Dendritic cell treated with granulocyte-macrophage colony-stimulating factor and Interleukin-4, amounts not matched to agents 40 ng/mL and 50 ng/mL, for 4 days (primary cell): ENCODE measurements around the gene SLC51B.
A peak's percentile ranks its signal among the peaks of the same experiment; 100 is the strongest.

Source experiments
- H3K27ac Mint-ChIP-seq: one replicate; pipeline ENCODE4 v1.8.0; 2022; ENCODE audit warnings: mild to moderate bottlenecking, mixed read lengths
- H3K27me3 Mint-ChIP-seq: one replicate; pipeline ENCODE4 v1.8.0; 2022; ENCODE audit warnings: mild to moderate bottlenecking, mixed read lengths
- H3K36me3 Mint-ChIP-seq: one replicate; pipeline ENCODE4 v1.8.0; 2022; ENCODE audit warnings: low read depth, mixed read lengths
- H3K4me1 Mint-ChIP-seq: one replicate; pipeline ENCODE4 v1.8.0; 2022; ENCODE audit warnings: low read depth, mixed read lengths
- H3K4me3 Mint-ChIP-seq: one replicate; pipeline ENCODE4 v1.8.0; 2022; ENCODE audit warnings: mild to moderate bottlenecking, moderate library complexity, mixed read lengths
- H3K9me3 Mint-ChIP-seq: one replicate; pipeline ENCODE4 v1.8.0; 2022; ENCODE audit warnings: mixed read lengths
- intact Hi-C: fragments of 100-400 bp; cut with micrococcal nuclease; formaldehyde crosslinking; loops from one replicate; pipeline ENCODE4 v1.15.0; 2022

The SLC51B gene

DNA sequence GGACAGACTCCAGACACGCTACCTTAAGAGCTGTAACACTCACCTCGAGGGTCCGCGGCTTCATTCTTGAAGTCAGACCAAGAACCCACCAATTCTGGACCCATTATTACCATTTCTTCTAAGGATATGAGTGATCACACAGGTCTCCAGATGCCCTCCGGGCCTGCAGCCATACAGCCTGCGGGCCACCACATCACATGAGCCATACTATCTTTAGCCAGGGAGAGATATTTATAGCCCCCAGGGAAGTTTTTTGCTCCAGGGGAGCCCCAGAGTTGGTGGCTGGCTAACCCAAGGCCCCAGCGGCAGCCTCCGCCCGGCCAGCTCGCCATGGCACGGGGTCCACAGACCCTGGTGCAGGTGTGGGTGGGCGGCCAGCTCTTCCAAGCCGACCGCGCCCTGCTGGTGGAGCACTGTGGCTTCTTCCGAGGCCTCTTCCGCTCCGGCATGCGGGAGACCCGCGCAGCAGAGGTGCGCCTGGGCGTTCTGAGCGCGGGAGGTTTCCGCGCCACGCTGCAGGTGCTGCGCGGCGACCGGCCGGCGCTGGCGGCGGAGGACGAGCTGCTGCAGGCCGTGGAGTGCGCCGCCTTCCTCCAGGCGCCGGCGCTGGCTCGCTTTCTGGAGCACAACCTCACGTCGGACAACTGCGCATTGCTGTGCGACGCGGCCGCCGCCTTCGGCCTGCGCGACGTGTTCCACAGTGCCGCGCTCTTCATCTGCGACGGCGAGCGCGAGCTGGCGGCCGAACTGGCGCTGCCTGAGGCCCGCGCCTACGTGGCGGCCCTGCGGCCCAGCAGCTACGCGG lies 31.5 kb downstream of the SLC51B start, which contains the start of gene KBTBD13:
TSS of gene KBTBD13 (plus strand) at position 261 of the 805 bp plus-strand sequence. CDS start at position 331, 70 bp downstream.
- intact Hi-C loops, result no loop called here
- Mint-ChIP-seq H3K36me3 (no peaks in the 10 kb centered on the region), H3K4me3 (no peak within 1 kb of the TSS), H3K4me1 (peaks cover 15% of the 10 kb centered on the region), H3K9me3 (no peaks in the 10 kb centered on the region), H3K27ac (no peak within 1 kb of the TSS), H3K27me3 (peaks cover 42% of the 10 kb centered on the region)

DNA sequence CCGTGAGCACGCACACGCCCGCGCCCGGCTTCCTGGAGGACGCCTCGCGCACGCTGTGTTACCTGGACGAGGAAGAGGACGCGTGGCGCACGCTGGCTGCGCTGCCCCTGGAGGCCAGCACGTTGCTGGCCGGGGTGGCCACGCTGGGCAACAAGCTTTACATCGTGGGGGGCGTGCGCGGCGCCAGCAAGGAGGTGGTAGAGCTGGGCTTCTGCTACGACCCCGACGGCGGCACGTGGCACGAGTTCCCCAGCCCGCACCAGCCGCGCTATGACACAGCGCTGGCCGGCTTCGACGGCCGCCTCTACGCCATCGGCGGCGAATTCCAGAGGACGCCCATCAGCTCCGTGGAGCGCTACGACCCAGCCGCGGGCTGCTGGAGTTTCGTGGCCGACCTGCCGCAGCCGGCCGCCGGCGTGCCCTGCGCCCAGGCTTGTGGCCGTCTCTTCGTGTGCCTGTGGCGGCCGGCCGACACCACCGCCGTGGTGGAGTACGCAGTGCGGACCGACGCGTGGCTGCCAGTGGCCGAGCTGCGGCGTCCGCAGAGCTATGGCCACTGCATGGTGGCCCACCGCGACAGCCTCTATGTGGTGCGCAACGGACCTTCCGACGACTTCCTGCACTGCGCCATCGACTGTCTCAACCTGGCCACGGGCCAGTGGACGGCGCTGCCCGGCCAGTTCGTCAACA lies 32.2 kb downstream of the SLC51B start:
- intact Hi-C loops, result no loop called here

GRCh38 chr15:65077981-65078352 lies 32.8 kb downstream of the SLC51B start:
- H3K27me3 Mint-ChIP-seq, result peaks cover 52% of the 10 kb centered on the region
- no peaks in the 10 kb centered on the region for H3K36me3 Mint-ChIP-seq
- intact Hi-C loops, result no loop called here
- H3K4me3 Mint-ChIP-seq, result peak overlapping the region; percentile 32
- no peaks in the 10 kb centered on the region for H3K9me3 Mint-ChIP-seq
- H3K4me1 Mint-ChIP-seq, result peaks cover 24% of the 10 kb centered on the region
- peak overlapping the region; percentile 22 for H3K27ac Mint-ChIP-seq

More for the DNA sequence above, 32.2 kb downstream of the SLC51B start:
- Mint-ChIP-seq H3K36me3 (no peaks in the 10 kb centered on the region), H3K27ac (peak overlapping the region; percentile 22), H3K4me1 (peaks cover 18% of the 10 kb centered on the region), H3K4me3 (peak overlapping the region; percentile 32), H3K9me3 (no peaks in the 10 kb centered on the region), H3K27me3 (peaks cover 47% of the 10 kb centered on the region)

- H3K4me3 Mint-ChIP-seq, result no peak overlapping the region
- intact Hi-C loops, result no loop called here
- H3K27me3 Mint-ChIP-seq, result peaks cover 65% of the 10 kb centered on the region
These were observed 34.4 kb downstream of the SLC51B start for GRCh38 chr15:65079580-65079979.

DNA sequence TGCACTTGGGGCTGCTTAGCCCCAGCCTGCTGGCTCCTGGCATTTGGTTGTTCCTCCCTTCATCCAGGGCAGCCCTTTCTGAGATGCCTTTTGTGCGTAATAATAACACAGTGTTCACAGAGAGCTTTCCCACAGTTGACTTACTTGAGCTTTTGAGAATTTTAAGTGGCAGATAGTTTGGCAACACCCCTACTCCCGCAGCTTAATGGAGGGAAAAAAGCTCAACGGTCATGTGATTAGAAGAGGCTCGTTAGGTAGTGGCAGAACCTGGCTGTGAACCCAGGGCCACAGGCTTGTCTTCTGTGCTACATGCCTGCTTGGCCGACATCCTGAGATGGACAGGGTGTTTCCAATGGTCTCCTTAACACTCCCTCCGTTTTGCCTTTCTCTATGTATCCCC lies 36.1 kb downstream of the SLC51B start:
- no peak overlapping the region for H3K4me3 Mint-ChIP-seq
- H3K27ac Mint-ChIP-seq, result no peak overlapping the region
- H3K4me1 Mint-ChIP-seq, result peaks cover 19% of the 10 kb centered on the region
- no peaks in the 10 kb centered on the region for H3K36me3 Mint-ChIP-seq
- no peaks in the 10 kb centered on the region for H3K9me3 Mint-ChIP-seq
- intact Hi-C loops, result no loop called here
- peaks cover 66% of the 10 kb centered on the region for H3K27me3 Mint-ChIP-seq

More at GRCh38 chr15:65079580-65079979, 34.4 kb downstream of the SLC51B start:
- Mint-ChIP-seq H3K9me3 (no peaks in the 10 kb centered on the region), H3K36me3 (no peaks in the 10 kb centered on the region), H3K27ac (no peak overlapping the region), H3K4me1 (peaks cover 24% of the 10 kb centered on the region)

- H3K27ac Mint-ChIP-seq, result no peak overlapping the region
- H3K9me3 Mint-ChIP-seq, result no peaks in the 10 kb centered on the region
- H3K36me3 Mint-ChIP-seq, result no peaks in the 10 kb centered on the region
- peaks cover 62% of the 10 kb centered on the region for H3K27me3 Mint-ChIP-seq
- intact Hi-C loops, result no loop called here
- peaks cover 19% of the 10 kb centered on the region for H3K4me1 Mint-ChIP-seq
- H3K4me3 Mint-ChIP-seq, result no peak overlapping the region
These were observed 36.6 kb downstream of the SLC51B start for GRCh38 chr15:65081758-65082157.

DNA sequence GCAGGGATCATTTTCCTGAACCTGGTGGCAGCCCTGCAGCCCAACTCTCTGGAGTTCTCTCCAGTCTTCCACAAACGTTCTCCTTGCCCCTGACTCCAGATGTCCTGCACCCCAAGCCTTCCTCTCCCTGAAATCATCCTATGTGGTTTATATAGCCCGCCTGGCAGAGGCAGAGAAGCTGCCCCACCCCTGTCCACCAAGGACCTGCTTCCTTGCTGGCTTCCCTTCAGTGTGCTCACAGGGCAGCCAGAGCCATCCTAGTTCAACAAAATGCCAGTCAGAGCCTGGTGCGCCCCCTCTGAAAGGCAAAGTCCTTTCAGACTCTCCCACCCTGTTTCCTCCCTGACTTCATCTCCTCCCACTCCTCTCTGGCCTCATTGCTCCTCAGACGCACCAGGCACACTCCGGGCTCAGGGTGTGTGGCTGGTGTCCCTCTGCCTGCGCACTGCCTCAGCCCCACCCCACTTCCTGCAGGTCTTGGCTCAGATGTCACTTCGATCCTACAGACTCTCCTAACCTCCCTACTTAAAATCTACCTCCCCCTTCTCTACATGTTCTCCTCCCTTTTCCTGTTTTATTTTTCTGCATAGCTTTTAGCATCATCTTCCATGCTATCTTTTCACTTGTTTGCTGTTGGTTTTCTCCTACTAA lies 37.2 kb downstream of the SLC51B start:
- Mint-ChIP-seq H3K4me1 (peaks cover 19% of the 10 kb centered on the region), H3K9me3 (no peaks in the 10 kb centered on the region), H3K36me3 (no peaks in the 10 kb centered on the region), H3K4me3 (no peak overlapping the region), H3K27me3 (peaks cover 58% of the 10 kb centered on the region), H3K27ac (no peak overlapping the region)
- intact Hi-C loops, result no loop called here

DNA sequence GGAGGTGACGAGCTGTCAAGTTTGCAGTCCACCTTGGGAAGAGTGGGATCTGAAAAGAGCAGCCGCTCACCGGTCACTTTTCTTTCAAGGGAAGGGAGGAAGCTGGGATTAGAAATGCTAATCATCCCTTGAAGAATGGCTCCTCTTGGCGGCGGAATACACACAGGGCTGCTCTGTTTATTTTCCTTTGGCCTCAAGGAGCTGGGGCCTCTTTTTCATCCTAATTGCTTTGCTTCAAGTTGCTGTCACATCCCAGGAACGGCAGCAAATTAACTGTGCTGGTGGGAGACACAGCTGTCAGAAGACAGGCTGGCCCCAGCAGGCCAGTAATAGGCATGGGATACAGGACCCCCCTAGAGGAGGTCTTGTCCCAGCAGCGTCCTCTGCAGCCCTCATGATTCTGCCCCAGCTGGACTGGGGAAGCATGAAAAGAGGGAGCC lies 38.1 kb downstream of the SLC51B start:
- Mint-ChIP-seq H3K4me3 (no peak overlapping the region), H3K27me3 (peaks cover 51% of the 10 kb centered on the region), H3K4me1 (peaks cover 11% of the 10 kb centered on the region), H3K27ac (no peak overlapping the region), H3K36me3 (no peaks in the 10 kb centered on the region), H3K9me3 (no peaks in the 10 kb centered on the region)
- intact Hi-C loops, result no loop called here

- Mint-ChIP-seq H3K27ac (no peak overlapping the region), H3K36me3 (no peaks in the 10 kb centered on the region), H3K27me3 (peaks cover 40% of the 10 kb centered on the region), H3K4me3 (no peak overlapping the region), H3K4me1 (peaks cover 9% of the 10 kb centered on the region), H3K9me3 (no peaks in the 10 kb centered on the region)
- intact Hi-C loops, result no loop called here
These were observed 39.5 kb downstream of the SLC51B start for GRCh38 chr15:65084500-65085206.

DNA sequence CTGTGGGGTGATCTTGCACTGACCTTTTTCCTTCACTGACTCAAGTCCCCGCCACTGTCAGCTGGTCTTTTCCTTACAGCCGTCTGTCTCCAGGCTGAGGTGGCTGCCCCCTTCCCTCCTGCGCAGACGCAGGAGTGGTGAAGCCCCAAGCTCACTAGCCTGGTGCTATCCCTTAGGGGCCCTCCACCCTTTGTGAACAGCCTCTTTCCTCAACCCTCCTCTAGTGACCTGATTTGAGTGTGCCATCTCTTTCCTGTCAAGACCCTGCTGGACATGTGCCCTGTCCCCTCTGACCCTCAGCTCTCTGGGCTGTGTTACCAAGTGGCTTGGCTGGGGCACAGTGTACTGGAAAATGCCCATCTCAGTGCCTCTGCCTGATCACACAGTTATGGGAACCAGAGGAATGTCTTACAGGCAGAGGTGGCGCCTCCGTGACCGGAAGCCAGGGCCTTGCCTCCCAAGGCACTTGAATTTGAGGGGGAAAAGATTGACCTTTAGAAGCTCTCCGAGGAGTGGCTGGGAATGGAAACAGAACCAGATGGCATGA lies 40.1 kb downstream of the SLC51B start:
- intact Hi-C loops, result no loop called here
- H3K27ac Mint-ChIP-seq, result no peak overlapping the region
- H3K4me1 Mint-ChIP-seq, result peaks cover 9% of the 10 kb centered on the region
- H3K27me3 Mint-ChIP-seq, result peaks cover 40% of the 10 kb centered on the region
- no peaks in the 10 kb centered on the region for H3K9me3 Mint-ChIP-seq
- H3K36me3 Mint-ChIP-seq, result no peaks in the 10 kb centered on the region
- H3K4me3 Mint-ChIP-seq, result no peak overlapping the region

GRCh38 chr15:65085990-65086679 lies 40.9 kb downstream of the SLC51B start:
- H3K27ac Mint-ChIP-seq, result no peak overlapping the region
- peaks cover 40% of the 10 kb centered on the region for H3K27me3 Mint-ChIP-seq
- H3K36me3 Mint-ChIP-seq, result no peaks in the 10 kb centered on the region
- intact Hi-C loops, result no loop called here
- no peak overlapping the region for H3K4me3 Mint-ChIP-seq
- H3K4me1 Mint-ChIP-seq, result peaks cover 9% of the 10 kb centered on the region
- no peaks in the 10 kb centered on the region for H3K9me3 Mint-ChIP-seq

- peaks cover 37% of the 10 kb centered on the region for H3K27me3 Mint-ChIP-seq
- intact Hi-C loops, result no loop called here
- H3K4me3 Mint-ChIP-seq, result no peak overlapping the region
- H3K36me3 Mint-ChIP-seq, result no peaks in the 10 kb centered on the region
- H3K4me1 Mint-ChIP-seq, result peaks cover 9% of the 10 kb centered on the region
- H3K27ac Mint-ChIP-seq, result no peak overlapping the region
- H3K9me3 Mint-ChIP-seq, result no peaks in the 10 kb centered on the region
These were observed 41.5 kb downstream of the SLC51B start for GRCh38 chr15:65086680-65087111.

DNA sequence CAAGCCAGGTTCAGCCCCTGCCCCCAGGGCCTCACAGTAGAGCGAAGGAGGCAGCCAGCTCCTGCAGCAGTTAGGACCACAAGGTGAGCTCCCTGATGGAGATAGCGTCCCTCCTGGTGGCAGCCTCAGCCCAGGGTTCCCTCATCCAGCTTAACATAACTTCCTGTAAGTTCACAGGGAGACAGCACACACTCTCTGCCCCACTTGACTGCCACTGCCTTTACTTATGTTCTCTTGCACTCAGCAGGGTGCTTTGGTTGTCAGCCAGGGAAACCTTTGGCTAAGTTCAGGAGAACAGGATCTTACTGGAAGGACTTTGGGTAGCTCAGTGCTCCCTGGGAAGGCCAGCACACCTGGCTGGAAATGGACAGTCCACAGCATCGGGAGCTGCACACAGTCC lies 42.2 kb downstream of the SLC51B start:
- Mint-ChIP-seq H3K4me3 (no peak overlapping the region), H3K27me3 (peaks cover 31% of the 10 kb centered on the region), H3K36me3 (no peaks in the 10 kb centered on the region), H3K4me1 (peaks cover 6% of the 10 kb centered on the region), H3K27ac (no peak overlapping the region), H3K9me3 (no peaks in the 10 kb centered on the region)
- intact Hi-C loops, result no loop called here
